ENCODE data around the gene PALLD. TPM values are rescaled to one million over a fixed set of nuclear protein-coding genes. Genes with fewer than 3 reads are reported as not detected.

Gene PALLD
- total and polyA plus RNA-seq, 12 donors = 169 to 1,537 (median 667) TPM

- peaks cover 0 to 6% (median 0%) of the 10 kb centered on the region in 7 donors for H3K27me3 ChIP-seq
- ATAC-seq = no peak
- peaks cover 2 to 86% (median 63%) of the 10 kb centered on the region in 9 donors for H3K4me1 ChIP-seq
- peak overlapping the region in 2 of 10 donors; percentile 15 to 22 for H3K27ac ChIP-seq
- WGBS, 2 donors = 87 to 88% methylated on average over 9 of the region's 9 CpGs
- intact Hi-C loops (cut with DNase I) = no loop called here
- no peaks in the 10 kb centered on the region for H3K9me3 ChIP-seq
- TF ChIP-seq CTCF (IDR thresholded peaks at IDR 0.05) = no peak
- DNase-seq = no peak
- H3K4me3 ChIP-seq = no peak overlapping the region
- peaks cover 0 to 61% (median 3%) of the 10 kb centered on the region in 9 donors for H3K36me3 ChIP-seq
Observed at GRCh38 chr4:168882650-168883233, 385.9 kb downstream of the PALLD start.

- no peaks in the 10 kb centered on the region for H3K27me3 ChIP-seq
- intact Hi-C loops (cut with DNase I) = no loop called here
- DNase-seq = no peak
- H3K4me3 ChIP-seq = no peak overlapping the region
- no peak for ATAC-seq
- peaks cover 0 to 63% (median 3%) of the 10 kb centered on the region in 9 donors for H3K36me3 ChIP-seq
- no peaks in the 10 kb centered on the region for H3K9me3 ChIP-seq
- no peak for TF ChIP-seq CTCF (IDR thresholded peaks at IDR 0.05)
- peaks cover 2 to 91% (median 59%) of the 10 kb centered on the region in 9 donors for H3K4me1 ChIP-seq
- peak overlapping the region in 1 of 10 donors; percentile 22 for H3K27ac ChIP-seq
Observed at GRCh38 chr4:168883513-168883912, 386.7 kb downstream of the PALLD start.

GRCh38 chr4:168884251-168885124 is 387.6 kb downstream of the PALLD start:
- Histone ChIP-seq H3K4me1 (peaks cover 2 to 85% (median 51%) of the 10 kb centered on the region in 9 donors), H3K27ac (peak overlapping the region in 1 of 10 donors; percentile 24), H3K27me3 (no peaks in the 10 kb centered on the region), H3K9me3 (no peaks in the 10 kb centered on the region), H3K4me3 (no peak overlapping the region), H3K36me3 (peaks cover 0 to 57% (median 3%) of the 10 kb centered on the region in 9 donors)
- DNase-seq (no peak), ATAC-seq (peak in 1 of 8 donors; percentile 24)
- TF ChIP-seq CTCF (IDR thresholded peaks at IDR 0.05) = no peak
- 89 to 91% methylated on average over 8 of the region's 8 CpGs for WGBS, 2 donors
- intact Hi-C loops (cut with DNase I) = no loop called here

GRCh38 chr4:168885400-168885799 is 388.5 kb downstream of the PALLD start:
- DNase-seq (no peak), ATAC-seq (no peak)
- WGBS, 2 donors = 67 to 72% methylated on average over 2 of the region's 2 CpGs
- Histone ChIP-seq H3K4me1 (peaks cover 2 to 76% (median 47%) of the 10 kb centered on the region in 9 donors), H3K36me3 (peaks cover 0 to 57% (median 4%) of the 10 kb centered on the region in 9 donors), H3K4me3 (no peak overlapping the region), H3K27ac (peak overlapping the region in 2 of 10 donors; percentile 24 to 27), H3K27me3 (no peaks in the 10 kb centered on the region), H3K9me3 (no peaks in the 10 kb centered on the region)
- intact Hi-C loops (cut with DNase I) = no loop called here
- no peak for TF ChIP-seq CTCF (IDR thresholded peaks at IDR 0.05)
